DMS79 treated with DMSO at 0.1 percent for 48 hours (cell line): ENCODE results near the gene SATB2.
A peak's percentile ranks its signal among the peaks of the same experiment; 100 is the strongest.

Experiments
- DNase-seq: peaks from one replicate; lab custom pipeline; 2025; lab: John Stamatoyannopoulos, UW

SATB2 gene

DNA sequence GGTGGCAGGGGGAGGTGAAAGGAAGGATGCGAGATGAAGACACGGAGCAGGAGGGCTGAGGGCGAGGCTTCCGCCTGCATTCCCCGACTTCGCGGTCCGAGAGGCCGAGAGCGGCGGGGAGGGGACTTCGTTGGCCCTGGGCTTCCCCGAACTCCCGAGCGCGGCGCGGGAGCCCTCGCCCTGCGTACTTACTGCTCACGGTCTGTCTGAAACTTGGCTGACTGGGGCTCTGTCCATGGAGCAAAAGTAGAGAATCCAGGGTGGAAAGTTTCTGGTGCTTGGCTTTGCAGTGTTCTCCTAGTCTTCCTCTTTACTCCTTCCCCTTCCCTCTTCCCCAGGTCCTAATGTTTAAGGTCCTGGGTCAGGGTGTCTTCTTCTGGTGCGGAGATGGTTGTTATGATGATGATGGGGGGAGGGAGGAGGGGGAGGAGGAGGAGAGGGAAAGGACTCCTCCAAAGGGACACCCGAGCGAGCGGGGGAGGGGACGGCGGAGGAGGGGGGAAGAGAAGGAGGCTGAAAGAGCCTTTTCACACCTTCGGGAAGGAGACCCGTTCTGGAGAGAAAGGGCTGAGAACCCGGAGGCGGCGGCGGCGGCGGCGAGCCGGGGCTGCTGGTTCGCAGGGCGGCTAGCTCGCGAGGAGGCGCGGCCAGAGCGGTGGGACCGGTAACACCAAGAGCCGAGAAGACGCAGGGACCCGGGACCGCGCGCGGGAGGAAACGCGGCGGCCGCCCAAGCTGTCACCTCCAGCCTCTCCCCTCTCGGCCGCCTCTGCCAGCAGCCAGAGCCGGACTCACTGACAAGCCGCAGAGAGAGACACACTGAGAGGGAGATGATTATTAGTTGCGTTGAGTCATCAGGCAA lies at the start of gene SATB2:
TSS of gene SATB2 (minus strand) at position 793 of the 862 bp plus-strand sequence. CDS start 1,902 bp downstream, outside the sequence.
- no peak for DNase-seq

DNA sequence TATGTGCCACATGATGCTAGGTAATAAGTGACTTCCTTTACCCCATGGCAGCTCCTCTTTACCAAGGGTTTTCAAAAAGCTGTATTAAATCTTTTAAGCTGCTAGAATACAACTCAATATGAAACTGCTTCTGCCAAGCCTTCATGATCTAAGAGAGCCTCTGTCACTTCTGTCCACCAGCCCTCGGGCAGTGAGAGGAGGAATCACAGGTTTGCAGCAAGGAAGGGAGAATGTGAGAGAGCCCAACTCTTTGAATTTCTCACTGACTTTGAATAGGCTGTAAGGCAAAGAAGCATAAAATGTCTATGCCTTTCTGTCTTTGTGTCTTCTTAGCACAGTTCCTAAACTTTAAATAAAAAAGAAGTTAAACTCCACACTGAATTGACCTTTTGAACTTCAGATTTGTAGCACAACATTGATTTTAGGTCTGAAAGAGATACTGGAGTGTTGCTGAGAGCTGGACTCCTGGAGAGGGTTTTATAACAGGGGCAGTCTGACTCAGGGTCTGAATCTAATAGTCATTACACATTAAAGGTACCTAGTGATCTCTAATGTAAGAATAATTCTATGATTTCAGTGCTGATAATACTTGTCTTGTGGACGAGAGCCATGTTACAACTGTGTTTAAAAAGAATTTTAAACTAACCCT lies 48.1 kb upstream of the SATB2 start:
- no peak for DNase-seq

DNA sequence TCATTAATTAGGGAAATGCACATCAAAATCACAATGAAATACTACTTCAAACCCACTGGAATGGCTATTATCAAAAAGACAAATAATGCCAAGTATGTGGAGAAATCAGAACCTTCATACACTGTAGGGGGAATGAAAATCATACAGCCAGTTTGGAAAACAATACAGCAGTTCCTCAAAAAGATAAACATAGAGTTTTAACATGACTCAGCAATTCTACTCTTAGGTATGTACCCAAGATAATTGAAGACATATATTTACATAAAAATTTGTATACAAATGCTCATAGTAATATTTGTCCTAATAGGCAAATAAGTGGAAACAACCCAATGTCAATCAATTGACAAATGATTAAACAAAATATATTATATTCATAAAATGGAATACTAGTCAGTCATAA lies 45.4 kb upstream of the SATB2 start:
- DNase-seq = no peak

DNA sequence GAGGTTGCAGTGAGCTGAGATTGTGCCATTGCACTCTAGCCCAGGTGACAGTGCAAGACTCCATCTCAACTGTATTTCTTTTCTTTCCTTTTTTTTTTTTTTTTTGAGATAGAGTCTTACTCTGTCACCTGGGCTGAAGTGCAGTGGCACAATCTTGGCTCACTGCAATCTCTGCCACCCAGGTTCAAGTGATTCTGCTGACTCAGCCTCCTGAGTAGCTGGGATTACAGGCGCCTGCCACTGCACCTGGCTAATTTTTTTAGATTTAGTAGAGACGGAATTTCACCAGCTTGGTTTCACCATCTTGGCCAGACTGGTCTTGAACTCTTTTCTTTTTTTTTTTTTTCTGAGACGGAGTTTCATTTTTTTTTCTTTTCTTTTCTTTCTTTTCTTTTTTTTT lies 41.3 kb upstream of the SATB2 start:
- no peak for DNase-seq

DNA sequence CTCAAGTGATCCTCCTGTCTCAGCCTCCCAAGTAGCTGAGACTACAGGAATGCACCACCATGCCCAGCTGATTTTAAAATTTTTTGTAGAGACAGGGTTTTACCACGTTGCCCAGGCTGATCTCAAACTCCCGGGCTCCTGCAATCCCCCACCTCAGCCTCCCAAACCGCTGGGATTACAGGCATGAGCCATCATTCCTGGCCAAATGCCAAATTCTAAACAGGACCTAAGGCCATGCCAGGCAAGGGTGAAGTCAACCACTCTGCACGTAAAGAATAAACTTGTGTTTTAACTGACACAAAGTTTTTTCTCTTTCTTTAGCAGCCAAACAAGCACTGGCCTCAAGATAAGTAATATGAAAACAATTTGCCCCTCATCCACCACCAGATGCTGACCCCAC lies 37.4 kb upstream of the SATB2 start:
- DNase-seq = no peak

DNA sequence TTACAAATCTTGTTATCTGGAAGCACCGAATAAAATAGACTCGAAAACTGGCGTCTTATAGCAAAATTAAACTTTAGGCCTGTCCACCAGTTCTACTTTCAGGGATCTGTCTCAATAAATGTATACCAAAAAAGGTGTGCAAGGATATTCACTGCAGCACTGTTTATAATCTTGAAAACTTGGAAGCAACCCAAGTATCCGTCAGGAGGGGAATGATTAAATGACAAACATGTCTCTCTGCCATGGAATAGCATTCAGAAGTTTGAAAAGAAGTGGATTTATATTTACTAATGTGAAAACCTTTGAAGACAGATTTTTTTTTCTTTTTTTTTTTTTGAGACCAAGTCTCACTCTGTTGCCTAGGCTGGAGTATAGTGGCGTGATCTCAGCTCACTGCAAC lies 32.3 kb upstream of the SATB2 start:
- no peak for DNase-seq

DNA sequence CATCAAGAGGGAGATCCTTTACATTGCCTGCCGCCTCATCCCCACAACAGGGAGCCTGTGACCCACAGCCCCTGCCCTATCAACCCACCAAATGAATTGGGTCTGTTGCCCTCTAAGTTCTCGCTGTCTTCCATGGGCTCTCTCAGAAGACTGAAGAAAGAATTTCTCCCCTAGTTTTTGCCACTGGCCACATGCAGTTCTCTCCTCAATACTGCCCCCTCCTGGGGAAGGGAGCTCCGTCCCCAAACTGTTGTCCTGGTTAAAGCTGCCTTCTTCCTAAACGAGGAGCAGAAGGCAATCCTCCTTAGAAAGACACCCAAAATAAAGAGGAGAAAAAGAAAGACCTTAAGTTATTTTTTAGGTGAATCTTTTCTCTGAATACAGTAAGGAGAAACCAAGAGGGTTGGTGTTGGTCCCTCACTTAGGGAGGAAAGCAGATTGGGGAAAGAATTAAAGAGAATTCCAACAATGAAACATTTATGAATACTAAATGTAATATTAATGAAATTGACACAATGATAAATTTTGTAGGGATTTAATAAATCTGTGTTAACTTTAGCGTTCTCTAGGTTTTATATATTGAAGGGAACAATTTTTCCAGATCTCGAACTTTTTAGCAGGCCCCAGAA lies 31.1 kb upstream of the SATB2 start:
- DNase-seq = no peak

DNA sequence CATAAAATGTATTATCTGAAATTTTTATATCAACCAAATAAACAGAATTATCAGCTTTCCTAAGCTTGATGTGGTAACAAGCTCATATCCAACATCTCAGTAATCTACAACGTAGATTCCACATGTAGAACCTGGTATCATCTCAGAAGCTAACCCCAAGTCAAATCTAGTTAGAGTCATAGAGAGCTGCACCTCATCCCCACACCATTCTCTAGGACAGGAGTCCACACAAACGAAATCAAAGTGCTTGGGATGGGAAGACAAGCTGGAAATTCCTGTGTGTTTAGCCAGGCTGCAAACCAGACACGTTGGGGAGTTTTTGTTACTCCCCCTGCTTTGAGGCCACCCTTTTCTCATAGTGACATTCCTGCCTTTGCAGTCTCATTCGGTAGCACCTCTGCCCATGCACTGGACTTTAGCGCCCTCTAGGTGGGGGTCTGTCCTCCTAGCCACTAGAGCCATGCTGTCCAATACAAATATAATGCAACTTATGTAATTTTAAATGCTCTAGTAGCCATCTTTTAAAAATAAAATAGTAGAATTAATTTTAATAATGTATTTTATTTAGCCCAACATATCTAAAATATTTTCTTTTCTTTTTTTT lies 28.1 kb upstream of the SATB2 start:
- DNase-seq = peak; percentile 1

DNA sequence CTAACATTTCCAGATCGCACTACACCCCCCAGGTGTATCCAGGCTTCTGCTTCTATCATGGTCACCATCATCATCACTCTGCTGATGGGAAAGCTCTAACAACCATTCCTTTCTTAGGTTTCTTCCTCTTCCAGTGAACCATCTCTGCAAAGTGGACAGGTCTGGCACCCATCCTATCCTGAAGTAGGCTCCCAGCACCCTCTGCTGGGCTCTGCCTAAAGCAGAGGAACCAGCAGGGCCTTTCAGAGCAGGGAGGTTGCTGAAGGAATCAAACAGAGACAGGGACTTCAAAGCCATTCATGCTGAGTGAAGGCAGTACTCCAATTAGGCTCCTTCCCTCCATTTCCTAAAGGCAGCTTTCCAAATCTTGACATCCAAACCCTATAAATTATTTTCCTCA lies 27.2 kb upstream of the SATB2 start:
- no peak for DNase-seq

DNA sequence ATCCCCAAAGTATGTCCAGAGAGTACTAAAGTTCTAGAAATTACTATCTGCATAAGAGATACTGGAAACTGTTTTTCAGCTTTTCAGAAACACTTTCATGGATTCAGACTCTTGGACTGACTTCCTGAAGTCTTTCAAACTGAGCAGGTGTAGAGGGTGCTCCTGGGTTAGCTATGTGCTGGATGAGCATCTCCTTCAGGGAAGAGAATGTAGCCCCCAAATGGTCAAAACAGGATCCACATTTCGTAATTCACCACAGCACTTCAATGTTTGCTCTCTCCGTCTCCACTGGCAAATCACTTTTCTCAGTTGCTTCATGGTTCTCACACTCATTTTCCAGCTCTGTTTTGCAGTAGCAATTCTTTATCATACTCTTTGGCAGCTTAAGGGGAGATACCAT lies 23.2 kb upstream of the SATB2 start:
- DNase-seq = no peak

DNA sequence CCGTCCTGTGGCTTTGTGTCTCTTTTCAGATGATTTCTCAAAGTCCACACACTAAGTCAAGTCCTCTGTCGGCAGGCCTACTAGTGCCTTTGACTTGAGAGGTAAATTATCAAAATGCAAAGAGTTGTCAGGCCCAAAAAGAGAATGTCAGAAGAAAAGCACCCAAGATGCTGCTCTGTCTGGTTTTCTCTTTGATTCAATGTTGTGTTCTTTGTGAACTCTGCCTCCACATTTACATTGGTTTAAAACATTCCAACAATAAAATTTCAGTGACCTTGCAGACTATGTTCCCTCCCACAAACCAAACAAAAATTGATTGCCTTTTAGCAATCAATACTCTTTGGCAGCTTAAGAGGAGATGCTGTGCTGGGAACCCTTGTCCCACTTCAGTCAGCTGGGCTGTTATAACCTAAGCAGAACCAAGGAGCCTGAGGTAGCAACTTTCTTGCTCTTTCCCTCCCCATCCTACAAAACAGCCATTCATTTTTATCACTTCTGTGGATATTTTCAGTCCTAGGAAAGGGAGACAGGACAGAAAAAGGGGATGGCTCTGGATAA lies 19.6 kb upstream of the SATB2 start:
- DNase-seq = no peak

DNA sequence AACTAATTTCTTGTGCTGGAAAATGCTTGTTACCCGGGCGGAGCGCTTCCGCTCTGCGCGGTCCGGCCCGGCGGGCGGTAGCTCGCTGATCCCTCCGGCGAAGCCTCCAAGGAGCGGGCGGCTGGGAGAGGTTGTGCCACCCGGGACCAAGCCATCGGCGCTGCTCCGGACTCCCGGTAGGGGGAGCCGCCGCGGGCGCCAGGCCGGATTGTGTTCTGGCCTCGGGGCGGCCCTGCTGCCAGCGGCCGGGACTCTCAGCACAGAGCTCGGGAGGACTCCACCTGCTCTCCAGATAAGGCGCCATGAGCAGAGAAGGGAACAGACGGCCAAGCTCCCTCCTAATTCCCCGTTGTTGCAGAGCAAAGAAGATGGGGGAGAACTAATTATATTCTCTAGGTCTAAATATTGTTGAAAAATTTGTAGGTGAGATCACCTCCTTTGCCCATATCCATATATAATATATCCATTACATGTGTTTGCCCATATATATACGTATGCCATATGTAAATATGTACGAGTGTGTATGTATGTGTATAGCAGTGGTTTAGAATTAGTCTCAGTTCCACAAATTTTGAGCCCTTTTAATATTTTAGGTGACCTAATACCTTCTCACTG lies 13.8 kb upstream of the SATB2 start:
- no peak for DNase-seq

DNA sequence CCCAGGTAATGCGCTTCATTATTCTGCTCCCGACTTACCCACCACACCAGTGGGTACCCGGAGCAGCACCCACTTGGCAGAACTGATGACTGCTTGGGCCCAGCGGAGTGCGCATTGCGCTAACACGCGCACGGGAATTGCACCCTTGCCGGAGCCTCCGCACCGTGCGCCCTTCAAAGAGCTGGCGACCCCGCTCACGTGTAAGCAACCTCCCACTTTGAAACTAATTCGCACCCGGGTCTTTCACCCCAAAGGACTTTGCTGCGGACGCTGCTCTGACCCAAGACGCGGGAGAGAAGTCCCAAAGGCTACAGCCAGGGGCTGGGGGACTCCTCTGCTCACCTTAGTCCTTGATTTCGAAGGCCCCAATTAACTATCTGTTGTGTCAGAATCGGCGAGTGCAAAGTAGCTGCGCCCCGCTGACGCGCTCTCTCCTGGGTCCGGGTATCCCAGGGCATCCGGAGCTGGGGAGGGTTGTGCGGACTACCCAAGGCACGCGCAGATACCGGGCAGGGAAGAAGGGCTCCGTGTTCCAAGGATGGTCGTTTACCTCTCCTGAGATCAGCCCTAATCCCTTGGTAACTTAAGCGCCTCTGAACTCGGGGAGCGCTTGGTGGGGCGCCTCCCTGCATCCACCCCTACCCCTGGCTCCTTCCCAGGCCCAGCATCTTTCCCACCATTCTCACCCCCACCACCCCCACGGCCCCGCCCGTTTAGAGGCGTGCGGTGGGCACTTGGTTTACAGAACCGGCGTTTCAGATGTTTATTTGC lies 13.1 kb upstream of the SATB2 start:
- no peak for DNase-seq

DNA sequence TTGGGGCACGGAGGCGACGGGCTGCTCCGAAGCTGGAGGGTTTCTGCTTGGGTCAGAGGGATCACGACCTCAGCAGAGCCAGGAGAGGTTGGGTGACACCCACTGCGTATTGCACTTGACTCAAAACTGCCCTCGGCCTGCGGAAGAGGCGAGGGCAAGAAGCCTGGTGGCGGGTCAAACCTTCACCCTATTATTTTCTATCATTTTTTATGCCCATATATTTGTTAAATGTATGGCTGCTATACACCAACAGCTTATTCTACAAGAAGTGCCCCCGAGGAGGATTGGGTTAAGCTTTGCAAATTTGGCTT lies 12.6 kb upstream of the SATB2 start:
- DNase-seq = no peak

DNA sequence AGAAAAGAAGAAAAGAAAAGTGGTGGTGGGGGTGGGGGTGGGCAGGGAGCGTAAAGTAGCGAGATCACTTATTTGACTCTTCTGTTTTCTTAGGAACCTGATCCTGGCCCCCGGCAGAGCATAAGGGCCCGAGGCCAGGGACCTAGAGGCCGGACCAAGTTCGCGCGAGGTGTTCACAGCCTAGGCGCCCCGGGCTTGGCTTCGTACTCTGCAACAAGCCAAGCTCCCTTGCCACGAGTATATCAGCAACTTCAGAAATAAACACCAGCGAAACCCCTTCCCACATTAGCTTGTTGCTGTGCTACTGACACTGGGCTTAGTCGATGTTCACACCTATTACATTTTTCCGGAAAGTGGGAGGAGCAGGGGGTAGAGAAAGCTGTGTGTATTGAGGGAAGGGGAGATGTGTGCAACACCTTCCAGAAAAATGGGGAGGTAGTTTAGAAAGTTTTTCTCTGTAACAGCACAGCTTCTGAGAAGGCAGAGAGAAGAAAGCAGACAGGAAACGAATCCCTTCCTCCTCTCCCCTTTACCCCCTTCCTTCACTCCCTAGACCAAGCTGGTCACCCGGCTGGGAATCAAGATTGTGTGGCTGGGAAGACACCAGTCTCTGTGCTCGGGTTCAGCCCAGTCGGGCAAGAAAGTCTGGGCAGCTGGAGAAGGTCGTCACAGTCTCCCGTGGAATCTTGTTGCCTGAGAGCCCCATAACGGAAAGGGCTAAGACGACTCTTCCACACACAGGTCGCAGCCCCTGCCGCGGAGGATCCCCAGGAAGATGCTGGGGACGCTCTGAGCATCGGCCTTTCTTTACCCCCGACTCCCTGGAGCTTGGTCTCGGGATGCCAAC lies 12.0 kb upstream of the SATB2 start:
- DNase-seq = no peak

DNA sequence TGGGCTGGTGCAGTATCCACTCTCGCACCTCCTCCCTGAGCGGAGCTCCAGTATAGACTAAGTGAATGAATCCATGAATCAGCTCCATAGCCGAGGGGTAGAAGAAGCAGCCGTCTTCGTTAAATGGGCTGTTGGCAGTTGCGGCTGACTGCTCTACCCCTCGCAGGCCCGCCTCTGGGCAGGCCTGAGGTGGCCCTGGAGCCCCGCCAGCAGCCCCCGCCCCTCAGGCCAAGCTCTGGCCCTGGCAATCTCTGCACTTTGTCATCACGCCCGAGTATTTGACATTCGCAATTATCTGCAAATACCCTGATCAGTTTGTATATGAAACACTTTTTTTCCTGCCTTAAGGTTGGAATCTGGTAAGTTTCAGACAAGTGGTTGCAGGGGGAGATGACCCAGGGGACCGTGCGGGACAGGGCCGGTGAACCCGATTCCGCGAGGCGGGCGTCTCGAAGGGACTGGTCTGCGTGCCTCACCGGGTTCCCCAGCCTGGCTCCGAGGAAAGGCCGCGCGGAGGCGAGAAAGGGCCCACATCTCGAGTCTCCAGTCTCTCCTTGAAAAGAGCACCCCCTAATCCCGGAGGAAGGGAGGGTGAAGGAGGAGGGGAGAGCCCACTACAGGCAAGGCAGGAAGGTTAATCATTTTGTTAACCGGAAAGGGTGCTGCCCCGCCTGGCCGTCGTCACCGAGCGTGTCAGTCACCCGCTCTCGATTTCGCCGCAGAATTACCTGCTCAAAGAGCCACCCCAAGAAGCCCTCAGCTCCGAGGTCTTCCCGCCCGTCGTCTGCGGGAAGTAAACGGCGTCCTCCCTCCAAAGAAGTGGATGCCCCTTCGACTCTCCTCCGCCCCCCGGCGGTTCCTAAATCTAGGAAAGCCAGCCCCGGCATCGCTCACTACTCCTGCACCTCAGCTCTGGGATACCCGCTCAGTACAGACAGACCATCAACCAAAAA lies 11.1 kb upstream of the SATB2 start:
- DNase-seq = no peak

DNA sequence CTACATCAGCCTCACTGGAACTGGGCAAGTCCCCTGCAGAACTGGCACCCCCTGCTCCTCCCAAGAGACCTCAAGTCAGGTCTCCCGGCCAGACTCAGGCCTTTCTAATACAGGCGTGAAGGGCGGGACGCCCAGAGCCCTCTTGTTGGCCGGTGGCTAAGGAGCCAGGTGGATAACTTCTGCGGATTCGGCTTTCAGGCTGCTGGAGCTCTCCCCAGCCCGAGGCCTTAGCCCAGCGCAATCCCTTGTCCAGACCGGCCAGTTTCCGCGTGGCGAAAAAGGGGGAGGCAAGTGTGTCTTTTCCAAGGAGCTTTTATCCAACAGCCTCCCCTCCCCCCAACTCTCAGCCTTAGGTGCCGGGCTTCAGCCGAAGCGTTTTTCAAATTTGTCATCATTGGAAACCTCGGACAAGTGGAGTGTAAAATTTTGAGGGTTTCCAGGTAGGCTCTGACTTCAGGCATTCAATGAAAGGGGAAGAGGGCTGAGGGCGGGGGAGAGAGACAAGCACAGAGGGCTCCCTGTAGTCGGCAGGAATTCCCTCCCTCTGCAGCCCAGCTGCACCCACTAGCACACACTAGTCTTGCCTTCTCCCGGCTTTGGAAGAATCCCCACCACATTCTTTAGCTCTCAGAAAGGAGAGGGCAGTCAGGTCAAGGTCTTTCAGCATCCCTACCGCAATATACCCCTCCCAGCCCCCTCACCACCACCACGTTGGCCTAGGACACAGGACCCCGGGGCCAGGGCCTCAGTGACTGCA lies 9.5 kb upstream of the SATB2 start:
- DNase-seq = no peak

DNA sequence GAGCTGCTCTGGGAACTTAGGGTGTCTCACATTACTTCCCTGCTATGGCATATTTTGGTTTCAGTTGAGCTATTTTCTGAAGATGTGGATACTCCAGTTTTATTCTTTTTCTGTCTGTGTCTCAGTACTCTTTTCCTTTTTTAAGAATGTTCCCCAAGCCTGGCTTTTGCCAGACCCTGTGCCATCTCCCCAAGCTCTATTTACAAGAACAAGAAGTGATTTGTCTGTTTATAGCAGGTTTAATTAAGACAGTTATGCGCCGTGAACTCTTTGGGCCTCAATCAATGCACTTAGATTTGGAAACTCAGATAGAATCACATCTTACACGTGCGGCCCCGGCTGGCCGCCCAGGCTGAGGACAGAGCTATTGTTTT lies 8.9 kb upstream of the SATB2 start:
- no peak for DNase-seq
